HEK293 (cell line): ENCODE measurements around the gene PRRT2.

Experiments
- KLF16 ChIP-seq: fragments of 450-650 bp; formaldehyde crosslinking; IDR thresholded peaks from 2 replicates; pipeline ENCODE4 v1.5.1; 2017; ENCODE audit warnings: missing biosample characterization, missing genetic modification characterization
- KLF9 ChIP-seq: fragments of 450-650 bp; formaldehyde crosslinking; IDR thresholded peaks from 2 replicates; pipeline ENCODE4 v1.5.1; 2016; ENCODE audit warnings: missing biosample characterization, missing genetic modification characterization, low read depth
- MEIS1 ChIP-seq: sonication (generic); formaldehyde crosslinking; IDR thresholded peaks from 2 replicates; pipeline ENCODE4 v1.8.1; 2022; ENCODE audit warnings: missing genetic modification reagents, mild to moderate bottlenecking, borderline replicate concordance
- MZF1 ChIP-seq: fragments of 450-650 bp; formaldehyde crosslinking; IDR thresholded peaks from 2 replicates; pipeline ENCODE4 v1.5.1; 2017; ENCODE audit warnings: missing biosample characterization, missing genetic modification characterization, borderline replicate concordance
- PRDM10 ChIP-seq: fragments of 450-650 bp; formaldehyde crosslinking; IDR thresholded peaks from 2 replicates; pipeline ENCODE4 v1.5.1; 2016; ENCODE audit warnings: missing biosample characterization, missing genetic modification characterization
- PRDM6 ChIP-seq: fragments of 450-650 bp; formaldehyde crosslinking; IDR thresholded peaks from 2 replicates; pipeline ENCODE4 v1.5.1; 2017; ENCODE audit warnings: missing biosample characterization, missing genetic modification characterization
- SCRT2 ChIP-seq: fragments of 450-650 bp; formaldehyde crosslinking; IDR thresholded peaks from 2 replicates; pipeline ENCODE4 v1.5.1; 2016; ENCODE audit warnings: missing biosample characterization, missing genetic modification characterization
- ZEB2 ChIP-seq: fragments of 450-650 bp; formaldehyde crosslinking; IDR thresholded peaks from 2 replicates; pipeline ENCODE4 v1.5.1; 2016; ENCODE audit warnings: missing biosample characterization, missing genetic modification characterization
- ZFHX2 ChIP-seq: fragments of 450-650 bp; formaldehyde crosslinking; conservative IDR thresholded peaks from 2 replicates; pipeline ENCODE4 v1.5.1; 2016; ENCODE audit warnings: missing biosample characterization, missing genetic modification characterization
- ZFP37 ChIP-seq: fragments of 450-650 bp; formaldehyde crosslinking; IDR thresholded peaks from 2 replicates; pipeline ENCODE4 v1.5.1; 2016; ENCODE audit warnings: missing biosample characterization, missing genetic modification characterization
- ZNF174 ChIP-seq: fragments of 450-650 bp; formaldehyde crosslinking; IDR thresholded peaks from 2 replicates; pipeline ENCODE4 v1.5.0; 2017; ENCODE audit warnings: missing biosample characterization, mild to moderate bottlenecking, missing genetic modification characterization
- ZNF18 ChIP-seq: fragments of 450-650 bp; formaldehyde crosslinking; IDR thresholded peaks from 2 replicates; pipeline ENCODE4 v1.5.1; 2016; ENCODE audit warnings: missing biosample characterization, missing genetic modification characterization
- ZNF202 ChIP-seq: fragments of 450-650 bp; formaldehyde crosslinking; IDR thresholded peaks from 2 replicates; pipeline ENCODE4 v1.5.1; 2016; ENCODE audit warnings: missing biosample characterization, missing genetic modification characterization, borderline replicate concordance
- ZNF239 ChIP-seq: fragments of 450-650 bp; formaldehyde crosslinking; IDR thresholded peaks from 2 replicates; pipeline ENCODE4 v1.5.1; 2016; ENCODE audit warnings: missing biosample characterization, missing genetic modification characterization
- ZNF266 ChIP-seq: fragments of 450-650 bp; formaldehyde crosslinking; IDR thresholded peaks from 2 replicates; pipeline ENCODE4 v1.5.1; 2016; ENCODE audit warnings: missing biosample characterization, missing genetic modification characterization, low read depth
- ZNF354C ChIP-seq: fragments of 450-650 bp; formaldehyde crosslinking; IDR thresholded peaks from 2 replicates; pipeline ENCODE4 v1.5.1; 2016; ENCODE audit warnings: missing biosample characterization, missing genetic modification characterization, low read depth, borderline replicate concordance
- ZNF473 ChIP-seq: fragments of 450-650 bp; formaldehyde crosslinking; IDR thresholded peaks from 2 replicates; pipeline ENCODE4 v1.5.1; 2017; ENCODE audit warnings: missing biosample characterization, missing genetic modification characterization
- ZNF555 ChIP-seq: fragments of 450-650 bp; formaldehyde crosslinking; conservative IDR thresholded peaks from 2 replicates; pipeline ENCODE4 v1.5.1; 2017; ENCODE audit warnings: missing biosample characterization, mild to moderate bottlenecking, missing genetic modification characterization, inconsistent platforms
- ZNF558 ChIP-seq: fragments of 450-650 bp; formaldehyde crosslinking; IDR thresholded peaks from 2 replicates; pipeline ENCODE4 v1.5.1; 2016; ENCODE audit warnings: missing biosample characterization, missing genetic modification characterization
- ZNF596 ChIP-seq: fragments of 450-650 bp; IDR thresholded peaks from 2 replicates; pipeline ENCODE4 v1.5.0; 2018; ENCODE audit warnings: missing biosample characterization, mild to moderate bottlenecking, missing genetic modification characterization, moderate library complexity
- ZNF624 ChIP-seq: fragments of 450-650 bp; formaldehyde crosslinking; IDR thresholded peaks from 2 replicates; pipeline ENCODE4 v1.5.1; 2017; ENCODE audit warnings: missing biosample characterization, missing genetic modification characterization
- ZNF626 ChIP-seq: fragments of 450-650 bp; sonication (Bioruptor Pico); formaldehyde crosslinking; IDR thresholded peaks from 2 replicates; pipeline ENCODE4 v1.5.1; 2018; ENCODE audit warnings: missing biosample characterization, missing genetic modification characterization, inconsistent platforms
- ZNF768 ChIP-seq: fragments of 450-650 bp; formaldehyde crosslinking; IDR thresholded peaks from 2 replicates; pipeline ENCODE4 v1.5.1; 2018; ENCODE audit warnings: missing biosample characterization, mild to moderate bottlenecking, missing genetic modification characterization
- ZNF776 ChIP-seq: fragments of 450-650 bp; formaldehyde crosslinking; IDR thresholded peaks from 2 replicates; pipeline ENCODE4 v1.5.0; 2017; ENCODE audit warnings: missing biosample characterization, missing genetic modification characterization, borderline replicate concordance
- ZNF777 ChIP-seq: fragments of 450-650 bp; formaldehyde crosslinking; IDR thresholded peaks from 2 replicates; pipeline ENCODE4 v1.5.1; 2017; ENCODE audit warnings: missing biosample characterization, missing genetic modification characterization, borderline replicate concordance
- ZNF785 ChIP-seq: fragments of 450-650 bp; formaldehyde crosslinking; IDR thresholded peaks from 2 replicates; pipeline ENCODE4 v1.5.1; 2016; ENCODE audit warnings: missing biosample characterization, missing genetic modification characterization
- ZNF837 ChIP-seq: fragments of 450-650 bp; formaldehyde crosslinking; IDR thresholded peaks from 2 replicates; pipeline ENCODE4 v1.5.1; 2016; ENCODE audit warnings: missing biosample characterization, missing genetic modification characterization
- ZNF843 ChIP-seq: fragments of 450-650 bp; formaldehyde crosslinking; IDR thresholded peaks from 2 replicates; pipeline ENCODE4 v1.5.1; 2016; ENCODE audit warnings: missing biosample characterization, missing genetic modification characterization
- TF ChIP-seq, protein P1 (sequence below): fragments of 450-650 bp; formaldehyde crosslinking; IDR thresholded peaks from 2 replicates; pipeline ENCODE4 v1.5.1; 2016; ENCODE audit warnings: missing biosample characterization, missing genetic modification characterization
- TF ChIP-seq, protein P2 (sequence below): fragments of 450-650 bp; formaldehyde crosslinking; IDR thresholded peaks from 2 replicates; pipeline ENCODE4 v1.5.1; 2017; ENCODE audit warnings: missing biosample characterization, missing genetic modification characterization
- TF ChIP-seq, protein P3 (sequence below): fragments of 450-650 bp; formaldehyde crosslinking; IDR thresholded peaks from 2 replicates; pipeline ENCODE4 v1.5.1; 2016; ENCODE audit warnings: missing biosample characterization, missing genetic modification characterization

PRRT2 gene

DNA sequence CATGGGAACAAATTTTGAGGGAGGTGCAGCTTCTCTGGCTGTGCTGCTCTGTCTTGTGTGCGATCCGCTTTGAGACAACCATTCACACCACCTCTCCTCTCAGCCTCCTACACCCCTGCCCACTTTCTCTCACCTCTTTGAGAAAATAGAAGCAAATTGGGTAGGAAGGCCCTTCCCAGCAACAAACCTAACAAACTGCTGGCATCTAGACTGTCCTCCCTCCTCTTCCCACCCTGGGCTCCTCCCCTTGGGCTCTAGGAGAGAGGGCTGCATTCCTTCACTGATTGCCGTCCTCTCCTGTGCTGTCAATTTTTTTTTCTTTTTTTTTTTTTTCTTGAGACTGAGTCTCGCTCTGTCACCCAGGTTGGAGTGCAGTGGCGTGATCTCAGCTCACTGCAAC, 37.5 kb downstream of the PRRT2 start (continued):
- TF ChIP-seq MZF1 (tag by site-specific recombination) (no peak), ZFHX2 (tag by site-specific recombination) (peak; percentile 61), ZNF837 (no peak), ZNF202 (tag by site-specific recombination) (no peak), ZNF174 (no peak), ZNF354C (no peak), ZNF624 (tag by site-specific recombination) (no peak), ZNF626 (tag by site-specific recombination) (no peak), KLF16 (tag by site-specific recombination) (no peak), ZFP37 (tag by site-specific recombination) (no peak), SCRT2 (tag by site-specific recombination) (no peak), ZNF843 (tag by site-specific recombination) (no peak), ZNF776 (tag by site-specific recombination) (no peak), ZNF239 (tag by site-specific recombination) (no peak), ZNF768 (tag by site-specific recombination) (no peak), PRDM6 (tag by site-specific recombination) (no peak), ZNF266 (tag by site-specific recombination) (no peak), ZNF558 (tag by site-specific recombination) (no peak), ZNF473 (tag by site-specific recombination) (no peak), ZNF596 (tag by site-specific recombination) (no peak), ZEB2 (no peak), KLF9 (no peak), ZNF18 (tag by site-specific recombination) (no peak), ZNF777 (no peak), PRDM10 (no peak), ZNF785 (tag by site-specific recombination) (no peak), MEIS1 (no peak), ZNF555 (tag by site-specific recombination) (no peak)
- TF ChIP-seq, protein P1, sequence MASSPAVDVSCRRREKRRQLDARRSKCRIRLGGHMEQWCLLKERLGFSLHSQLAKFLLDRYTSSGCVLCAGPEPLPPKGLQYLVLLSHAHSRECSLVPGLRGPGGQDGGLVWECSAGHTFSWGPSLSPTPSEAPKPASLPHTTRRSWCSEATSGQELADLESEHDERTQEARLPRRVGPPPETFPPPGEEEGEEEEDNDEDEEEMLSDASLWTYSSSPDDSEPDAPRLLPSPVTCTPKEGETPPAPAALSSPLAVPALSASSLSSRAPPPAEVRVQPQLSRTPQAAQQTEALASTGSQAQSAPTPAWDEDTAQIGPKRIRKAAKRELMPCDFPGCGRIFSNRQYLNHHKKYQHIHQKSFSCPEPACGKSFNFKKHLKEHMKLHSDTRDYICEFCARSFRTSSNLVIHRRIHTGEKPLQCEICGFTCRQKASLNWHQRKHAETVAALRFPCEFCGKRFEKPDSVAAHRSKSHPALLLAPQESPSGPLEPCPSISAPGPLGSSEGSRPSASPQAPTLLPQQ (tag by site-specific recombination) = no peak
- TF ChIP-seq, protein P2, sequence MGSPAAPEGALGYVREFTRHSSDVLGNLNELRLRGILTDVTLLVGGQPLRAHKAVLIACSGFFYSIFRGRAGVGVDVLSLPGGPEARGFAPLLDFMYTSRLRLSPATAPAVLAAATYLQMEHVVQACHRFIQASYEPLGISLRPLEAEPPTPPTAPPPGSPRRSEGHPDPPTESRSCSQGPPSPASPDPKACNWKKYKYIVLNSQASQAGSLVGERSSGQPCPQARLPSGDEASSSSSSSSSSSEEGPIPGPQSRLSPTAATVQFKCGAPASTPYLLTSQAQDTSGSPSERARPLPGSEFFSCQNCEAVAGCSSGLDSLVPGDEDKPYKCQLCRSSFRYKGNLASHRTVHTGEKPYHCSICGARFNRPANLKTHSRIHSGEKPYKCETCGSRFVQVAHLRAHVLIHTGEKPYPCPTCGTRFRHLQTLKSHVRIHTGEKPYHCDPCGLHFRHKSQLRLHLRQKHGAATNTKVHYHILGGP (tag by site-specific recombination) = no peak
- TF ChIP-seq, protein P3, sequence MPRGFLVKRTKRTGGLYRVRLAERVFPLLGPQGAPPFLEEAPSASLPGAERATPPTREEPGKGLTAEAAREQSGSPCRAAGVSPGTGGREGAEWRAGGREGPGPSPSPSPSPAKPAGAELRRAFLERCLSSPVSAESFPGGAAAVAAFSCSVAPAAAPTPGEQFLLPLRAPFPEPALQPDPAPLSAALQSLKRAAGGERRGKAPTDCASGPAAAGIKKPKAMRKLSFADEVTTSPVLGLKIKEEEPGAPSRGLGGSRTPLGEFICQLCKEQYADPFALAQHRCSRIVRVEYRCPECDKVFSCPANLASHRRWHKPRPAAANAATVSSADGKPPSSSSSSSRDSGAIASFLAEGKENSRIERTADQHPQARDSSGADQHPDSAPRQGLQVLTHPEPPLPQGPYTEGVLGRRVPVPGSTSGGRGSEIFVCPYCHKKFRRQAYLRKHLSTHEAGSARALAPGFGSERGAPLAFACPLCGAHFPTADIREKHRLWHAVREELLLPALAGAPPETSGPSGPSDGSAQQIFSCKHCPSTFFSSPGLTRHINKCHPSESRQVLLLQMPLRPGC (tag by site-specific recombination) = peak; percentile 70
